Stimulated activated CD8-positive, alpha-beta memory T cell treated with anti-CD3 and anti-CD28 coated beads, Interleukin-7, amount 100 ng/mL, for 24 hours (primary cell): ENCODE results near the gene EVA1C.
"Not testable (repeated sequence)": the region's sequence is repeated elsewhere in the genome, so short reads cannot be mapped to it uniquely, and the experiment has no call there.

ENCODE experiments used
- DNase-seq: peaks from one replicate; pipeline ENCODE4 v3.0.0-alpha.2; 2020; ENCODE audit warnings: low read depth

EVA1C gene

DNA sequence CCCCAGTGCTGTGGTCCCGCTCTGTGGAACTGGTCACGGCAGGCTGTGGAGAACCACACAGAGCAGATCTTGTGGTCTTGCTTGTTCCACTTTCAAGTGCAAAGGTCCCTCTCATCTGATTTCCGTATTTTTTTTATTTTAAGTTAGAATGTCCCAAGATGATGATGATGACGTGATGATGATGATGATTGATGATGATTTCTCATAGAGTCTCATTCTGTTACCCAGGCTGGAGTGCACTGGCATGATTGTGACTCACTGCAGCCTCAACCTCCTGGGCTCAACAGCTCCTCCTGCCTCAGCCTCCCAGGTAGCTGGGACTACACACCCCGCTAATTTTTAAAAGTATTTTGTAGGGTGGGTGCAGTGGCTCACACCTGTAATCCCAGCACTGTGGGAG lies 12.2 kb downstream of the EVA1C start:
- no peak for DNase-seq

DNA sequence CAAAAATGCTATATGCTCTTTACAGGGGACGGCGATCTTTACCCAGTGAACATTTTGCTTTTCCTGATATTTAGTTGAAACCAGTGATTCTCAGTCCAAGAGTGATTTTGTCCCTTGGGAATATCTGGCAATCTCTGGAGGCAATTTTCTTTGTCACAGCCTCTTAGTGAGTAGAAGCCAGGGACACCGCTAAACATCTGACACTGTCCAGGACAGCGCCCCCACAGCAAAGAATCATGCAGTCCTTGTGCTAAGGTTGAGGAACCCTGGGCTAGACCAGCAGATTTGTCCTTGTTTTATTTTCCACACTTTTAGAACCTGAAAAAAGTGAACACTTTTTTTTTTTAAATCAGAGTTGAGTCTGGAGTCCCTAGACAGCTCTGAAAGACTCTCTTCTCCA lies 13.1 kb downstream of the EVA1C start:
- no peak for DNase-seq

DNA sequence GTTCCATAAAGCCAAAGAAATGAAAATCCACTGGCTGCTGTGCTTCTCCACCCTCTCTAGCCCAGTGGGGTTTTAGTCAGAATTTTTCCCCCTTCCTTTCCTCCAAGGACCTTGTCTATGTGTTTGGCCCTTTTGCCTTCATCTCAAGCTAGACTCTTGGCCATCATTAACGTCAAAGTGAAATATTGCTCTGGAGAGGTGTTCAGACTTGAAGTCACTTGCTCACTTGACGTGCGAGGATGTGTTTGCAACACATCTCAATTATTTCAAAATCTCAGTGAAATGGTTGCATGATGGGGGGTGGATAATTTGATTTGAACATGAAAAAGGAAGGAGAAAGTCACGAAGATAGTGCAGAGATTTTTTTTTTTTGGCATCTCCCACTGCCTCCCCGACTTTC lies 13.6 kb downstream of the EVA1C start:
- DNase-seq: no peak

DNA sequence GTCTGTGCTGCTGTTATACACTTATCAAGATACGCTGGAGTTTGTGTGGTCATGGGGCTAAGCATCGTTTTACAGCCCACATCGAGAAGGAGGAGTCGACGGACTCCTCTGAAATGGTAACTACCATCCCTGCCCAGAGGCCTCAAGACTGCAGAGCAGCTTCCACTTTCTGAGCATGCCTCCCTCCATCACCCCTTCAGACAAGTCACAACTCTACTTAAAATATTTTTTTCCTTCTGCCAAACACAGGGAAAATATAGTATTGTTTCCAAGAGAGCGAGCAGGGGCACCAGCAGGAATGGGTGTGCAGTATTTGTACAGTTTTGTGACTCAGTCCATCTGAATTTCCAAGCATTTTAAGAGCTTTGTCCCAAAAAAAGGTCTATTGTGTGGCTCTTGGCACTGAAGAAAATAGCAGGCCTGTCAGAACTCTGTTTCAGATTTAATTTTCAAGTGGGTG lies 14.1 kb downstream of the EVA1C start:
- DNase-seq: no peak

DNA sequence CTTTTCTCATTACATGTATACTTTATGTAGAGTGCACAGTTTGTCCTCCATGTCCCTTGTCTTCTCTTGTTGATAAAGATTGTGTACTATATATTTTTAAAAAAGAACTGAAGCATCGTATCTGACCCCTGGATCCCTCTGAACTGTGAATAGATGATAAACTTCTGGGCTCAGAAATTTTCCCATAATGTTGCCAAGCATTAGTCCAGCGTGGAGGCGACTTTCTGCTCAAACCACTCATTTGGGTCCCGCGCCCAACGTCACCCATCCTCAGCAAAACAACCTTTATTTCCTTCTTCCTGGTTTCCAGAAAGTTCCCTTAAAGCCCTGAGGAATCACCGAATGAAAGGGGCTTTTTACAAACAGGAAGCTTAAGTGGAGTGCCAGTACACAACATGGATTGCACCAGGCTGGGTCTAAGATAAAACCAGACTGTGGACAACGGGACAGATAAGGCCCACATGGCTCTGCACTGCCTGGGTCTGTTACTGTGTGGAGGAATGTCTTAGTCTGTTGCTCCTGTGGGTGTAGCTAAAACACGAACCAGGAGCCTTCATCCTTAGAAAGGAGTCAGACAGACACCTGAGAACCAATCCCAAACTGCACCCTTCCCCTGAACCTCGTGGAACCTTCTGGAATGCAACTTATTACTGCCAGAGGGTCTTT lies 15.6 kb downstream of the EVA1C start:
- DNase-seq: no peak

DNA sequence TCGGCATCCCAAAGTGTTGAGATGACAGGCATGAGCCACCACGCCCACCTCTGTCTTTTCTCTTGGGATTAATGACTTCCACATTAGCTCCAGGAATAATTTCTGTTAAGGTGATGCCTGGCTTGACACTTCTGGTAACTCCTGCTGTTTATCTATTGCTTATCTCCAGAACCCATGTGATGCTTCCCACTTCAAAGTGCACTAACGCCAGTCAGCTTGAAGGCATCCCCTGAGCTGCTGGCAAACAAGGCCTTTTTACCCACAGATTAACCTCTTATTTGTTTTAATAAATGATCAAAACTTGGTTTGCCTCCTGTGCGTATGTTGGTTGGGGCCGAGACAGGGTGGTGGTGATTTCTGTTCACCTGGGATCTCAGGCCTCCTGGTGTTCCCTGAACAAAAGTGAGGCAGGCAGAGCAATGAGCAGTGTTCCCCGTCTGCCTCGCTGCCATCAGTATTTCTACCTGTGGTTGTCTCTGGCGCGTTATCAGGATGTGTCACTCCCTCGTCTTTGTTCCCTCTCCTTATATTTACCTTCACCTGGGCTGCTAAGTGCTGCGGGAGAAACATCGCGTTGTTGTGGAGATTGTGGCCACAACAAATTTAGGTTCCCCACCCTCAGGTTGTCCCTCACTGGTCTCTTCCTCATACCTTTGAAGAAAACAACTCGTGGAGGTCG lies 20.6 kb downstream of the EVA1C start:
- DNase-seq: not testable (repeated sequence)

DNA sequence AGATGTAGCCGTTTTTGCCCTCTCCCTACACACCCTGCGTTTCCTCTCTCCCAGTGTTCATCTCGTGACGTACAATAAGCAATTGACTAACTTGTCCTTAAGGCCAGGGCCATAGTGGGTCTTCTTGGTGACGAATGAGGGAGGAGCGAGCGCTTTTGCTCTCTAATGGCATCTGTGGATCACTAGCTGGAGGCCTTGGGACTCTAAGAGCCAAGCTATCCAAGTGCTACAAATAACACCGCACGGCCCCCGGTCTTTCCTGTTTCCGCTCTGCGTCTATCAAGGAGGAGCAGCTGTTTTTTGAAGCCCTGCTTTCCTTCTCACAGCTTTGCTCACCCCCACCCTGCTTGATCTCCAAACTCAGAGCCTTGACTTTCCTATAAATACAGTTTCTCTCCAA lies 25.2 kb downstream of the EVA1C start:
- no peak for DNase-seq

DNA sequence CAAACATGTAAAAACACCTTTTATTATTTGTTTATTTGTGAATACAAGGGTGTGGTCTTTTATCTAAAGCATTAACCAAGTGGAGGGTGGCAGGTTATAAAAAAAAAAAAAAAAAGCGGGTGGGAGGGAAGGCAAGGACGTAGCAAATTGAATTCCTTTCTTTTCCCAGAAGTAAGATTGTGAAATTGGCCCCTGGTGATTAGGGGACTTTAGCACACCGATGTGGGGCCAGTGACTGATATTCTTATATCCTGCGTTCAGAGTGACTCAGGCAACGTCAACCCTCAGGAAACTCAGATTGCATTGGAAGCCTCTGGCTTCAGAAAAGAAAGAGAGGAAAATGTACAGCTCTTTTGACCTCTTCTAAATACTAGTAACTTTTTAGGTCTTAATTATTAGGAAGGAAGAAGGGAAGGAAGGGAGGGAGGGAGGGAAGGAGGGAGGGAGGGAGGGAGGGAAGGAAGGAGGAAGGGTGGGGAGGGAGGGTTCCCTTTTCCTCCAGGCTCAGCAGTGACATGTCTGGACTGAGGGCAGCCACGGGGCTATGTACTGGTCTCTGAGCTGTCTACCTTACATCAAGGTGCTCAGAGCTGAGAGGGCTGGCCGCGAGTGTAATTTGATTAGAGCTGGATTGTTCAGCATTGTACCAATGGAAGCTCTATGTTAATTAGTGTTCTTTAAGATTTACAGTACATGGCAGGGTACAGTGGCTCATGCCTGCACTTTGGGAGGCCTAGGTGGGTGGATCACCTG lies 30.2 kb downstream of the EVA1C start:
- DNase-seq: no peak

DNA sequence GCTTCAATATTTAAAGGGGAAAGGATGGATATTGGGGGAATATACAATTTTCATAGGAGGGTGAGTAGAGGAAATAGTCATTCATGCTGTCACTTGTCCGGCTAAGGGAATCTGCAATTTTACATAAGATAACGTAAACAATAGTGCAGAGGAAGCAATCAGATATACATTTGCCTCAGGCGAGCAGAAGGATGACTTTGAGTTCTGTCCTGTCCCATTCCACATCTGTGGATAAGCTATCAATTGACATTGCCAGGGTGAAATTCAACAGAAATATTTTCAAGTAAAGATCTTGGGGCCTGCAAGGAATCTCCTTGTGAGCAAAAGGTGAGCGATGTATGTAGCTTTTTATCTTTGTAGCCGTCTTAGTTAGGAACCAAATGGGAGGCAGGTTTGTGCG lies 32.6 kb downstream of the EVA1C start:
- DNase-seq: no peak

DNA sequence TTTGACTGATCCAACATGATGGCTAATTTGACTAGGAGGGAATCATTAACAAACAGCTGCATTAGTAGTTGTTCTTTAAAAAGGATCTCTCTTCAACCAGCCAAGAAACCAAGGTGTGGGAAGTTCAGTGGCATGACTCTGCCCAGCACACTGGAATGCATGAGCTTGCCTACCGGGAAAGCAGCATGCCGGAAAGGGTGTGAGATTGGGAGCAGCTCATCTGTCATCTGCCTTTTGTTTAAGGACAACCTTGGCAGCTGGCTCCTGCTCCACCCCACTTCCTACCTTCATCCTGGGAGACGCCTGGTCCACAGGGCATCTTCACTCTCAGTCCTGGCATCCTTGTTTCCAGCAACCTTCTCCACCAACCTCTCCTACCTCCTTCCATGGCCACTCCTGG lies 33.9 kb downstream of the EVA1C start:
- not testable (repeated sequence) for DNase-seq

DNA sequence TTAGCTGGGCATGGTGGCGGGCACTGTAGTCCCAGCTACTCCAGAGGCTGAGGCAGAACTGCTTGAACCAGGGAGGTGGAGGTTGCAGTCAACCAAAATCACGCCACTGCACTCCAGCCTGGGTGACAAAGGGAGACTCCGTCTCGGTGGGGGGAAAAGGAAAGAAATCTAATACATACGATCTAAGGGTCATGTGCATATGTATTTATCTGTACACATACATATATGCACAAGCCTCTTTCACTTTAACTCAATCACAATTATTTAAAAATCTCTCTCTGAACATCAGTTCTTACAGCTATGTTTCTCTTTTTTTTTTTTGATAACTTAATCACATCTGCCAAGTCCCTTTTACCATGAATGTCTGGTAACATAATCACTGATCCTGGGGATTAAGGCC lies 34.7 kb downstream of the EVA1C start:
- no peak for DNase-seq

DNA sequence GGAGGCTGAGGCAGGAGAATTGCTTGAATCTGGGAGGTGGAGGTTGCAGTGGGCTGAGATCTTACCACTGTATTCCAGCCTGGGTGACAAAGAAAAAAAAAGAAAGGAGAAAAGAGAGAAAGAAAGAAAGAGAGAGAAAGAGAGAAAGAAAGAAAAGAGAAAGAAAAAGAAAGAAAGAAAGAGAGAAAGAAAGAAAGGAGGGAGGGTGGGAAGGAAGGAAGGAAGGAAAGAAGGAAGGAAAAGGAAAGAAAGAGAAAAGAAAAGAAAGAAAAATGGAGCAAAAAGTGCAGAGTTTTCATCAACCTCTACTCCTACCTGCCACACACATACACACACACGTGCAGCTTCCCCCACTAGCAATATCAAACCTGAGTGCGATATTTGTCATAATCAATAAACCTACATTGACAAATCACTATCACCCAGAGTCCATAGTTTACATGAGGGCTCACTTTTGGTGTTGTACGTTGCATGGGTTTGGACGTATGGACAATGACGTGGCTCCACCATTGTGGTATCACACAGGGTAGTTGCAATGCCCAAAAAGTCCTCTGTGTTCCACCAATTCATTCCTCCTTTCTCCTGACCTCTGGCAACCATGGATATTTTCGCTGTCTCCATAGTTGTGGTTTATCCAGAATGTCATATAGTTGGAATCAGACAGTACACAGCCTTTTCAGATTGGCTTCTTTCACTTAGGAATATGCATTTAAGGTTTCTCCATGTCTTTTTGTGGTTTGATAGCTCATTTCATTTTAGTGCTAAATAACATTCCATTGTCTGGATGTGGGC lies 36.5 kb downstream of the EVA1C start:
- no peak for DNase-seq

DNA sequence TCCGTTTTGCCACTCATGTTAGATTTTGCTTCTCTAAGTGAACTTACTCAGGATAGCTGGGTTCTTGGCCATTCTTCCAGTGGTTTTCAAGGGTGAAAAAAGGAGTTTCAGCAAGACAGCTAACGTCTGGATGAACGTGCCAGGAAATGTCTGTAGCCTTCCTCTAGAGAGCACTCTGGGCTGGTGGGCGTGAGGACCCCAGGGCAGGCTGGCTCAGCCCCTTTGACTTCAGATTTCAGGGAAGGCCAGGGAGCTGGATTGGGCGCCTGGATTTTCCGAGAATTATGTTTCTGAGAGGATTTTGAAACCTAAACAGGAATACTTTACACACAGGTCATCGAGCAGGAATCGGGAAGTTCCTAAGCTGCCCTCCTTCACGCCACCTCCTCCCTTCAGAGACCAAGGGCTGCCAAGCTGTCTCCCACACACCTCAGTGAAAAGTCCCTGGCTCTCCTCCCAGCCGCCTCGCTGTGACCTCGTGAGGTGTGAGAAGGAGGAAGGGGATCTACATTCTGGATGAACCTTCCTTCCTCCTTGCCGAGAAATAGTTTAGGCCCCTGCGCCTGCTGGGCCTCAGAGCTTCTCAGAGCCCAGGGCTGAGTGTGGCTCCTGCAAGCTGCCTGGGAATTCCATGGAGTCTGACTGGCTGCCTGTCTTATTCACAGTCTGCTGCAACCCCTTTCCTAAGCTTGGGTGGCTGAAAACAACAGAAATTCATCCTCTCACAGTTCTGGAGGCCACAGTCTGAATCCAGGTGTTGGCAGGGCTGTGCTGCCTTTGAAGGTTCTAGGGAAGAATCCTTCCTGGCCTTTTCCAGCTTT lies 38.6 kb downstream of the EVA1C start:
- not testable (repeated sequence) for DNase-seq

DNA sequence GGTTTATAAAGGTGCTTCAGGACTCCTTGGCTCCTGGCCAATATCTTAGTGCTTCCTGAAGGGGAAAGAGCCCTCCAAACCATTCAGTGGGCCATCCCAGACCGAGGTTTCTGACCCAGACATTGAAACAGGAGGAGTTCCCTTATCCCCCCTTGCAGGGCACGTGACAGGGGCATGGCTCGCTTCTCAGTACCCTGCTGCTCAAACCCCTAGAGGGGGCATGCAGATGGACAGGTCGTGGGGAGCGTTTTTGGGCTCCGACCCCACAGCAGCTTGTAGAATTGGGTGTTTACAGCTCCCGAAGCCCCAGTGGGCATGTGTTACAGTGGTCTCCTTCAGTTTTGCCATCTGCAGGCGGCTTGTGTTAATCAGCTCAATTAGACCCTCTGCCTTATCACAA lies 39.7 kb downstream of the EVA1C start:
- not testable (repeated sequence) for DNase-seq

DNA sequence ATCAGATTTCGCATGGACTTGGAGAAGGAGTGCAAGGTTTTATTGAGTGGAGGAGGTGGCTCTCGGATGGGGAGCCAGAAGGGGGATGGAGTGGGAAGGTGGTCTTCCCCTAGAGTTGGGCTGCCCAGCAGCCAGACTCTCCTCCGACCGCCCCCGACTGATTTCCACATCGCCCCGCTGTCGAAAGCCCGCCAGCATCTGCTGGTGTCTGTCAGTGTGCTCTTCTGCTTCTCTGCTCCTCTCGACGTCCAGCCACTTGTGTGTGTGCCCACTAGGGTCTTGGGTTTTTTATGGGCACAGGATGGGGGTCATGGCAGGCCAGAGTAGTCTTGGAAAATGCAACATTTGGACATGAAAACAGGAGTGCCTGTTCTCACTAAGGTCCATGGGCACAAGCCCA lies 40.1 kb downstream of the EVA1C start:
- DNase-seq: no peak

DNA sequence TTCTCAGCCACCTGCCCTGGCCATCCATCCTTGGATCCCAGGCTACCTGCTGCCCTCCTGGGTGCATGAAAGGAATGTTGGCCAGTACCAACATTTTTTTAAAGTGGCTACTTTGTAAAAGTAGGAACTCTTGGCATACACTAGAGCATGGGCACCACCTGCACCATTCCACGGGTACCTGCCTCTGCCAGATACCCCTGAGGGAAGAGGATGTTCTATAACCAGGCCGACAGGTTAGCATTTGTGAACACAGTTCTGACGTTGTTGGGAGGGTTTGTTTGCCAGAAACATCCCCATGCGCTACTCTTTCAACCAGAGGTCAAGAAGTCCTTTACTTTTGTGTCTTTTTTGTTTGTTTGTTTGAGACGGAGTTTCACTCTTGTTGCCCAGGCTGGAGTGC lies 43.0 kb downstream of the EVA1C start:
- no peak for DNase-seq

DNA sequence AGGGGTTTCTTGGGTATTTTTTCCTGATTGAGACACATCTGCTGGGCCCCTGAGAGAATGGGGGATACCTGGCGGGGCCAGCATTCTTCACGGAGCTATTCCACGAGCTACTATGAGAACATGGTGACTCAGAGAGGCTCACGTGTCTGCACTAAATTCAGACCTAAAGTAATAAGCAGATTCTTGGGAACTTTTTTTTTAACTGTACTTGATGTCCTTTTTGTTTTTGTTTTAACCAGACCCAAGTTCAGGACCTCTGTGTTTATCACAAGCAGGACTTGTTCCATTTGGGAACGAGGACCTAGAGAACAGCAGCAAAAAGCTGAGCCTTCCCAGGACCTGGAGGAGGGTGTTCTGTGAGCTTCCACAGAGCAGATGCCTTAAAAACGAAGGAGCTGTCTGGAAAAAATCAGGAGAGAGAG lies 44.0 kb downstream of the EVA1C start:
- no peak for DNase-seq

DNA sequence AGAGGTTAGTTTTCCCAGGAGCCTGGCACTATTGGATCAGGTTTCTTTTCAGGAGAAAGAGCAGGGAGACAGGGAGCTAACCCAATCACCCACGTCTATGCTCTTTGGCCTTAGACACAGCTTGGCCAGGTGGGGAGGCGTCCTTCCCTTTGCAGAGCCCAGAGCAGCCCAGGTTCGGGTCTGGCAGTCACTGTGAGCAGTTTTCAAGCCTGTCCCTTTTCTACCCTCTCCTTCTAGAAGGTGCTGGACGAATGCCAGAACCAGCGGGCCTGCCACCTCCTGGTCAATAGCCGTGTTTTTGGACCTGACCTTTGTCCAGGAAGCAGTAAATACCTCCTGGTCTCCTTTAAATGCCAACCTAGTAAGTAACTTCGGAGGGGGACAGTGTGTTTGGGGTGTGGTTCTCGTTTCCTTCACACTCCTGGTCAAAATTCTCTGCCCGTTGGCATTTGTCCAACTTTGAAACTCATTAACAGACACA lies 44.9 kb downstream of the EVA1C start:
- DNase-seq: no peak

DNA sequence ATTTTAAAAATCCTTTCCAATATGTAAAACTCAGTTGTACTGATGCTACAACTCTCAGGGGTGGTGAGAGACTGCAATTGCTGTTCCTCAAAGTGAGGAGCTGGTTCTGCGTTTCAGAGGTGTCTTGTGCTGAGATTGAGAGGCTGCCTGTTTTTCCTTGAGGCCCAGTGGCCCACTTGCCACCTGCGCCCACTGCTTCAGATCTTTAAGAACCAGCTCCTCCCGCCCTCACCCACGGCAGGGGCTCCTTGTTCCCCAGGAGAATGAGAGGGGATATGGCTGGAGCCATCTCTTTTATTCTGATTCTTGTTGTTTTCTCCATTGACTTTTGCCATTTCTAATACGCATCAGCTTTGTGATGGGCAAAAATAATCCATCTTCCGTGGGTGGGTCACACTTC lies 45.5 kb downstream of the EVA1C start:
- DNase-seq: no peak

DNA sequence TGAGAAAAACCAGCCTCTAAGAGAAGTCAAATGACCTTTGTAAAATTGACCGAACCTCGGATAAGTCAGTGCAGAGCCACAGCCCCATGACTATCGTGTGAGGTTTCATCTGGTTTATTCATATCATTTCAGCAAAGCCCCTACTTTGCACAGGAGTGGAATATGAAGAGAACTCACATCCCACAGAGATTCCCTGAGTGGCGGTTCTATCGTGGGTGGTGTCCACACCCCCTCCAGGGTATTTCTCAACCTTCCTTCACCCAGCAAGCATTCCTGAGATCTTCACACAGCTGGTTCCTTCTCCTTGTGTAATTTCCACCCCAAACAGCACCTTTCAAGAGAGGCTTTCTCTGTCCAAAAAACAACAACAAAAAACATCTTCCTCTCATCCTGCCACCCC lies 47.5 kb downstream of the EVA1C start:
- DNase-seq: no peak

DNA sequence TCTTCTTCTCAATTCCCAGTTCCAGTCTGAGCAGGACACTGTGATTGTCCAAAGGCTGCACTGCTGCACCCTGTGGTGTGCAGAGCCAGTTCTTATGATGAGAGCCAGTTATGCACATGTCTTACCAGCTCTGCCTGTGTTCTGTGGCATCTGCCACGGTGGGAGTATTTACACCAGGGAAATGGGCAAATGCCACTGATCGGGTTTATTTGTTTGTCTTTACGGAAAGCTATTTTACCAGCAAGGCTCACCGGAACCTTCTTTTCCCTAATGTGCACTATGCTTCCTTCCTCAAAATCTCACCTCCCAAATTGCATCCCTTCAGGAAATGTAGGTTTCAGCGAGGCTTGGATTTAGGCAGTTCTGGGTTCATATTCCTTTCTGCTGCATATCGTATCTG lies 49.0 kb downstream of the EVA1C start:
- no peak for DNase-seq
